Measurements from ENCODE around the gene AMPD2. TPM values are rescaled to one million over a fixed set of nuclear protein-coding genes. Genes with fewer than 3 reads are reported as not detected.
"Not testable (repeated sequence)": the region's sequence is repeated elsewhere in the genome, so short reads cannot be mapped to it uniquely, and the experiment has no call there.

AMPD2 gene
- total and polyA plus RNA-seq, 9 of the 15 experiments (the other 6 are each of a cell fraction or from before 2014, with no cell fraction given): 2.0 to 77.7 (median 28.2) TPM

DNA sequence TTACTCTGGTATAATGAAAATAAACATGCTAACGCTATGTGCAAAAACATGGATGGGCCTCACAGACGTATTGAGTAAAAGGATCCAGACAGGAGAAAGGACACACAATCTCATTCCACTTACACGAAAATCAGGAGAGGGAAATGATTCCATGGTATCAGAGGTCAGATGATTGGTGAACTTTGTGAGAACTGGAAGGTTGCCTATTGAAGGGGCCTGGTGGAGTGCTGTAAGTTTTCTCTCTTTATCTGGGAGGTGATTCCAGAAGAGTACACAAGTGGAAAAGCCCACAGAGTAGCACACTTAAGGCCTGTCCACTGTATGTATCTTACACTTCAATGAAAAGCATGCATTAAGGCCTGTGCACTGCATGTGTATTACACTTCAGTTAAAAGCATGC is 57.8 kb downstream of the AMPD2 start:
- Histone ChIP-seq H3K36me3 (ENCODE audit: control insufficient read depth, insufficient read depth, low read length) (no peaks in the 10 kb centered on the region), H3K27me3 (ENCODE audit: control insufficient read depth in 2 of 2, insufficient read depth in 2 of 2, low read length in 2 of 2) (peaks cover 0 to 2% of the 10 kb centered on the region in 2 experiments; a peak in 1 of 5 replicates), H3K27ac (ENCODE audit: extremely low read depth, low read depth, low read length) (no peak overlapping the region), H4K20me1 (replicated peaks; ENCODE audit: control insufficient read depth, insufficient read depth, low read length) (no peaks in the 10 kb centered on the region), H3K9me1 (ENCODE audit: control insufficient read depth, insufficient read depth, low read length) (no peaks in the 10 kb centered on the region), H3K4me1 (replicated peaks in 1 of 2; ENCODE audit: control insufficient read depth in 2 of 2, insufficient read depth in 2 of 2, low read length in 2 of 2) (no peaks in the 10 kb centered on the region), H3K4me3 (no peak overlapping the region), H3K9me3 (replicated peaks; ENCODE audit: control insufficient read depth, insufficient read depth, low read depth, low read length) (no peaks in the 10 kb centered on the region), H2AFZ (ENCODE audit: low read depth, low read length) (no peak overlapping the region), H3K9ac (ENCODE audit: insufficient read depth in 1 of 2, low read depth in 2 of 2, low read length in 2 of 2) (no peak overlapping the region), H3K4me2 (ENCODE audit: insufficient read depth, low read length) (no peak overlapping the region), H3K79me2 (ENCODE audit: control insufficient read depth, insufficient read depth, low read length) (no peaks in the 10 kb centered on the region)
- TF ChIP-seq MIER1 (IDR thresholded peaks at IDR 0.05; ENCODE audit: low read depth) (no peak), CBFA2T2 (conservative IDR thresholded peaks at IDR 0.05) (no peak), DPF2 (IDR thresholded peaks at IDR 0.05) (no peak)
- FAIRE-seq (no peak), DNase-seq (ENCODE audit: extremely low read depth in 1 of 4, low spot score in 3 of 4) (peak in 3 of 4 experiments; percentile 0 to 1 (median 0)), ATAC-seq (no peak)
- no TSS peak for BruUV-seq (replicated peaks)
- ChIA-PET CTCF (ENCODE audit: low intra/inter-chr PET ratio) (no interaction called here), POLR2A (interaction anchor here (1.1 kb wide), 1 partner anchor 129 kb away, joined by 3 read pairs; the partner anchor contains the start of gene GNAI3)
- intact Hi-C loops (cut with micrococcal nuclease): no loop called here
- WGBS (ENCODE audit: insufficient coverage, low coverage, missing lambda C conversion rate): 14% methylated on average over 3 of the region's 3 CpGs
- in situ Hi-C loops (cut with MboI): loop anchor here (5.0 kb wide), 1 partner anchor 40 kb away; no protein-coding TSS in a partner anchor

DNA sequence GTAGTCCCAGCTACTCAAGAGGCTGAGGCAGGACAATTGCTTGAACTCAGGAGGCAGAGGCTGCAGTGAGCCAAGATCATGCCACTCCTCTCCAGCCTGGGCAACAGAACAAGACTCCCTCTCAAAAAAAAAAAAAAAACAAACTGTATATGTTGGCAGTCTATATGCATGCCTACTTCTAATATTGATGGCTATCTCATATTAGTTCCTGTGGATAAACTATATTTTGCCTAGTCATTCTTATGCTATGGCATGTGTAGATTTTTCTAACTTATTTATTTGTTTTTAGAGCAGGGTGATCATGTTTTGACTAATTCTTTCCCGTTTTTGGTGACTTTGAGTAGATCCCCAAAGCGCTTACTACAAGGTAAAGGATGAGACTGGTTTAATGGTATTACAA is 59.0 kb downstream of the AMPD2 start:
- H3K4me1 ChIP-seq (replicated peaks in 1 of 2; ENCODE audit: control insufficient read depth in 2 of 2, insufficient read depth in 2 of 2, low read length in 2 of 2); intact Hi-C loops (cut with micrococcal nuclease); H3K27ac ChIP-seq (ENCODE audit: extremely low read depth, low read depth, low read length); H3K4me3 ChIP-seq; H3K27me3 ChIP-seq (ENCODE audit: control insufficient read depth in 2 of 2, insufficient read depth in 2 of 2, low read length in 2 of 2); CTCF ChIA-PET (ENCODE audit: low intra/inter-chr PET ratio); H3K9me3 ChIP-seq (replicated peaks; ENCODE audit: control insufficient read depth, insufficient read depth, low read depth, low read length); FAIRE-seq; BruUV-seq (replicated peaks); ATAC-seq; H2AFZ ChIP-seq (ENCODE audit: low read depth, low read length); H3K36me3 ChIP-seq (ENCODE audit: control insufficient read depth, insufficient read depth, low read length); H3K9me1 ChIP-seq (ENCODE audit: control insufficient read depth, insufficient read depth, low read length); H3K79me2 ChIP-seq (ENCODE audit: control insufficient read depth, insufficient read depth, low read length); H3K4me2 ChIP-seq (ENCODE audit: insufficient read depth, low read length); H4K20me1 ChIP-seq (replicated peaks; ENCODE audit: control insufficient read depth, insufficient read depth, low read length); H3K9ac ChIP-seq (ENCODE audit: insufficient read depth in 1 of 2, low read depth in 2 of 2, low read length in 2 of 2): not testable (repeated sequence)
- in situ Hi-C loops (cut with MboI): loop anchor here (5.0 kb wide), 1 partner anchor 39 kb away; no protein-coding TSS in a partner anchor
- 10% methylated on average over 2 of the region's 2 CpGs for WGBS (ENCODE audit: insufficient coverage, low coverage, missing lambda C conversion rate)
- TF ChIP-seq MAFG (tag; conservative IDR thresholded peaks at IDR 0.05) (peak; percentile 49), NFE2 (IDR thresholded peaks at IDR 0.05; ENCODE audit: low read depth) (peak; percentile 29; the same call in 1 of the 2 replicates), MAFF (IDR thresholded peaks at IDR 0.05; ENCODE audit: low read length) (peak; percentile 13; the same call in 1 of the 2 replicates)
- POLR2A ChIA-PET: interaction anchor here (0.7 kb wide), 1 partner anchor 138 kb away, joined by 3 read pairs; no protein-coding TSS in a partner anchor
- DNase-seq (ENCODE audit: extremely low read depth in 1 of 4, low spot score in 3 of 4): peak in 2 of 4 experiments; percentile 0

MicroRNAs within 50 kb of the gene (microRNA counts, 767-probe panel; counts per million panel counts)
- 5,157 counts per million, percentile 90 among the panel's probes with 10 or more counts for microRNA hsa-miR-197-3p

Small RNA genes lying within 50 kb of the gene (small RNA-seq; reads per million reads assigned to genes)
- not detected for gene RNU6V

Other genes starting within 250 kb of the AMPD2 start
Only the 7 nearest of the 15 such genes appear.
- not detected in 2 replicates for gene GPR61, start 80.0 kb upstream of the AMPD2 start, total RNA-seq (2014; rRNA removed)
- gene GPR61, start 80.0 kb upstream of the AMPD2 start, total RNA-seq (2014; rRNA removed; fragmentation: Illumina TruSeq; extraction: Trizol): 0.04 TPM in 1 of 2 replicates, not detected in the other
- 0.15 TPM in 1 of 2 replicates, not detected in the other for gene GPR61, start 80.0 kb upstream of the AMPD2 start, total RNA-seq (2015; rRNA removed; fragmentation: Illumina TruSeq; extraction: Trizol)
- not detected in 2 replicates for gene GPR61, start 80.0 kb upstream of the AMPD2 start, total RNA-seq (2021)
- gene GPR61, start 80.0 kb upstream of the AMPD2 start, polyA plus RNA-seq (2011; rRNA removed): 0.15 TPM in 1 of 2 replicates, not detected in the other
- not detected in 2 replicates for gene GPR61, start 80.0 kb upstream of the AMPD2 start, polyA plus RNA-seq (2014; fragmentation: Illumina TruSeq; extraction: Trizol)
- gene GPR61, start 80.0 kb upstream of the AMPD2 start, polyA plus RNA-seq (2014; fragmentation: Nextera tagmentation; extraction: Ambion mirVana): 1 to 10 TPM in 1 of 2 experiments, under 1 TPM in 1; 0.65 to 1.1 TPM
- 0.25 TPM in 1 of 2 replicates, not detected in the other for gene GPR61, start 80.0 kb upstream of the AMPD2 start, polyA plus RNA-seq (2014; rRNA removed)
- gene GNAI3, start 71.2 kb upstream of the AMPD2 start, total RNA-seq (2014; rRNA removed): 7.1 and 7.9 TPM in 2 replicates
- 12.9 and 14.3 TPM in 2 replicates for gene GNAI3, start 71.2 kb upstream of the AMPD2 start, total RNA-seq (2014; rRNA removed; fragmentation: Illumina TruSeq; extraction: Trizol)
- 11.0 and 11.9 TPM in 2 replicates for gene GNAI3, start 71.2 kb upstream of the AMPD2 start, total RNA-seq (2015; rRNA removed; fragmentation: Illumina TruSeq; extraction: Trizol)
- 9.1 TPM in 2 replicates for gene GNAI3, start 71.2 kb upstream of the AMPD2 start, total RNA-seq (2021)
- 8.8 and 13.2 TPM in 2 replicates for gene GNAI3, start 71.2 kb upstream of the AMPD2 start, polyA plus RNA-seq (2011; rRNA removed)
- 8.5 and 8.9 TPM in 2 replicates for gene GNAI3, start 71.2 kb upstream of the AMPD2 start, polyA plus RNA-seq (2014; fragmentation: Illumina TruSeq; extraction: Trizol)
- 1 to 10 TPM; 6.9 to 8.0 TPM for gene GNAI3, start 71.2 kb upstream of the AMPD2 start, polyA plus RNA-seq (2014; fragmentation: Nextera tagmentation; extraction: Ambion mirVana)
- 6.3 and 6.8 TPM in 2 replicates for gene GNAI3, start 71.2 kb upstream of the AMPD2 start, polyA plus RNA-seq (2014; rRNA removed)
- 0.33 TPM in 1 of 2 replicates, not detected in the other for gene GNAT2, start 221 bp upstream of the AMPD2 start, total RNA-seq (2014; rRNA removed)
- 0.25 and 0.29 TPM in 2 replicates for gene GNAT2, start 221 bp upstream of the AMPD2 start, total RNA-seq (2014; rRNA removed; fragmentation: Illumina TruSeq; extraction: Trizol)
- gene GNAT2, start 221 bp upstream of the AMPD2 start, total RNA-seq (2015; rRNA removed; fragmentation: Illumina TruSeq; extraction: Trizol): 0.33 and 0.60 TPM in 2 replicates
- 0.16 and 0.47 TPM in 2 replicates for gene GNAT2, start 221 bp upstream of the AMPD2 start, total RNA-seq (2021)
- gene GNAT2, start 221 bp upstream of the AMPD2 start, polyA plus RNA-seq (2011; rRNA removed): 0.27 and 0.32 TPM in 2 replicates
- gene GNAT2, start 221 bp upstream of the AMPD2 start, polyA plus RNA-seq (2014; fragmentation: Illumina TruSeq; extraction: Trizol): 0.52 and 0.90 TPM in 2 replicates
- under 1 TPM; 0.06 to 0.22 TPM for gene GNAT2, start 221 bp upstream of the AMPD2 start, polyA plus RNA-seq (2014; fragmentation: Nextera tagmentation; extraction: Ambion mirVana)
- 0.07 TPM in 1 of 2 replicates, not detected in the other for gene GNAT2, start 221 bp upstream of the AMPD2 start, polyA plus RNA-seq (2014; rRNA removed)
- 18.8 and 26.8 TPM in 2 replicates for gene GSTM4, start 36.3 kb downstream of the AMPD2 start, total RNA-seq (2014; rRNA removed)
- 21.0 and 22.2 TPM in 2 replicates for gene GSTM4, start 36.3 kb downstream of the AMPD2 start, total RNA-seq (2014; rRNA removed; fragmentation: Illumina TruSeq; extraction: Trizol)
- 25.0 and 29.7 TPM in 2 replicates for gene GSTM4, start 36.3 kb downstream of the AMPD2 start, total RNA-seq (2015; rRNA removed; fragmentation: Illumina TruSeq; extraction: Trizol)
- 38.8 and 41.0 TPM in 2 replicates for gene GSTM4, start 36.3 kb downstream of the AMPD2 start, total RNA-seq (2021)
- 45.0 and 57.0 TPM in 2 replicates for gene GSTM4, start 36.3 kb downstream of the AMPD2 start, polyA plus RNA-seq (2011; rRNA removed)
- gene GSTM4, start 36.3 kb downstream of the AMPD2 start, polyA plus RNA-seq (2014; fragmentation: Illumina TruSeq; extraction: Trizol): 53.4 and 56.1 TPM in 2 replicates
- 10 to 100 TPM; 30.5 to 39.2 TPM for gene GSTM4, start 36.3 kb downstream of the AMPD2 start, polyA plus RNA-seq (2014; fragmentation: Nextera tagmentation; extraction: Ambion mirVana)
- gene GSTM4, start 36.3 kb downstream of the AMPD2 start, polyA plus RNA-seq (2014; rRNA removed): 38.4 and 46.2 TPM in 2 replicates
- 1.6 TPM in 2 replicates for gene GSTM2, start 48.2 kb downstream of the AMPD2 start, total RNA-seq (2014; rRNA removed)
- gene GSTM2, start 48.2 kb downstream of the AMPD2 start, total RNA-seq (2014; rRNA removed; fragmentation: Illumina TruSeq; extraction: Trizol): 2.5 and 2.6 TPM in 2 replicates
- gene GSTM2, start 48.2 kb downstream of the AMPD2 start, total RNA-seq (2015; rRNA removed; fragmentation: Illumina TruSeq; extraction: Trizol): 4.2 TPM in 2 replicates
- gene GSTM2, start 48.2 kb downstream of the AMPD2 start, total RNA-seq (2021): 6.4 and 6.8 TPM in 2 replicates
- gene GSTM2, start 48.2 kb downstream of the AMPD2 start, polyA plus RNA-seq (2011; rRNA removed): 5.4 and 11.9 TPM in 2 replicates
- 8.6 and 10.9 TPM in 2 replicates for gene GSTM2, start 48.2 kb downstream of the AMPD2 start, polyA plus RNA-seq (2014; fragmentation: Illumina TruSeq; extraction: Trizol)
- gene GSTM2, start 48.2 kb downstream of the AMPD2 start, polyA plus RNA-seq (2014; fragmentation: Nextera tagmentation; extraction: Ambion mirVana): 10 to 100 TPM; 12.4 to 15.1 TPM
- 7.6 and 7.7 TPM in 2 replicates for gene GSTM2, start 48.2 kb downstream of the AMPD2 start, polyA plus RNA-seq (2014; rRNA removed)
- not detected in 2 replicates for gene GSTM1, start 68.0 kb downstream of the AMPD2 start, total RNA-seq (2014; rRNA removed)
- not detected in 2 replicates for gene GSTM1, start 68.0 kb downstream of the AMPD2 start, total RNA-seq (2014; rRNA removed; fragmentation: Illumina TruSeq; extraction: Trizol)
- not detected in 2 replicates for gene GSTM1, start 68.0 kb downstream of the AMPD2 start, total RNA-seq (2015; rRNA removed; fragmentation: Illumina TruSeq; extraction: Trizol)
- gene GSTM1, start 68.0 kb downstream of the AMPD2 start, total RNA-seq (2021): not detected in 2 replicates
- 0.14 TPM in 1 of 2 replicates, not detected in the other for gene GSTM1, start 68.0 kb downstream of the AMPD2 start, polyA plus RNA-seq (2011; rRNA removed)
- gene GSTM1, start 68.0 kb downstream of the AMPD2 start, polyA plus RNA-seq (2014; fragmentation: Illumina TruSeq; extraction: Trizol): not detected in 2 replicates
- not detected for gene GSTM1, start 68.0 kb downstream of the AMPD2 start, polyA plus RNA-seq (2014; fragmentation: Nextera tagmentation; extraction: Ambion mirVana)
- gene GSTM1, start 68.0 kb downstream of the AMPD2 start, polyA plus RNA-seq (2014; rRNA removed): not detected in 2 replicates
- gene GSTM5, start 92.4 kb downstream of the AMPD2 start, total RNA-seq (2014; rRNA removed): not detected in 2 replicates
- not detected in 2 replicates for gene GSTM5, start 92.4 kb downstream of the AMPD2 start, total RNA-seq (2014; rRNA removed; fragmentation: Illumina TruSeq; extraction: Trizol)
- not detected in 2 replicates for gene GSTM5, start 92.4 kb downstream of the AMPD2 start, total RNA-seq (2015; rRNA removed; fragmentation: Illumina TruSeq; extraction: Trizol)
- gene GSTM5, start 92.4 kb downstream of the AMPD2 start, total RNA-seq (2021): not detected in 2 replicates
- not detected in 2 replicates for gene GSTM5, start 92.4 kb downstream of the AMPD2 start, polyA plus RNA-seq (2011; rRNA removed)
- gene GSTM5, start 92.4 kb downstream of the AMPD2 start, polyA plus RNA-seq (2014; fragmentation: Illumina TruSeq; extraction: Trizol): not detected in 2 replicates
- not detected for gene GSTM5, start 92.4 kb downstream of the AMPD2 start, polyA plus RNA-seq (2014; fragmentation: Nextera tagmentation; extraction: Ambion mirVana)
- gene GSTM5, start 92.4 kb downstream of the AMPD2 start, polyA plus RNA-seq (2014; rRNA removed): not detected in 2 replicates